HG02642 (cell line): ENCODE data around the gene DNM3.
"Not testable (repeated sequence)": the region's sequence is repeated elsewhere in the genome, so short reads cannot be mapped to it uniquely, and the experiment has no call there.

Source experiments
- ATAC-seq: cut with Tn5 transposase; IDR thresholded peaks from one replicate; pipeline ENCODE4 v1.9.1; 2021; ENCODE audit warnings: mild to moderate bottlenecking; ENCODE audit not compliant: unreplicated experiment, poor library complexity

The DNM3 gene

DNA sequence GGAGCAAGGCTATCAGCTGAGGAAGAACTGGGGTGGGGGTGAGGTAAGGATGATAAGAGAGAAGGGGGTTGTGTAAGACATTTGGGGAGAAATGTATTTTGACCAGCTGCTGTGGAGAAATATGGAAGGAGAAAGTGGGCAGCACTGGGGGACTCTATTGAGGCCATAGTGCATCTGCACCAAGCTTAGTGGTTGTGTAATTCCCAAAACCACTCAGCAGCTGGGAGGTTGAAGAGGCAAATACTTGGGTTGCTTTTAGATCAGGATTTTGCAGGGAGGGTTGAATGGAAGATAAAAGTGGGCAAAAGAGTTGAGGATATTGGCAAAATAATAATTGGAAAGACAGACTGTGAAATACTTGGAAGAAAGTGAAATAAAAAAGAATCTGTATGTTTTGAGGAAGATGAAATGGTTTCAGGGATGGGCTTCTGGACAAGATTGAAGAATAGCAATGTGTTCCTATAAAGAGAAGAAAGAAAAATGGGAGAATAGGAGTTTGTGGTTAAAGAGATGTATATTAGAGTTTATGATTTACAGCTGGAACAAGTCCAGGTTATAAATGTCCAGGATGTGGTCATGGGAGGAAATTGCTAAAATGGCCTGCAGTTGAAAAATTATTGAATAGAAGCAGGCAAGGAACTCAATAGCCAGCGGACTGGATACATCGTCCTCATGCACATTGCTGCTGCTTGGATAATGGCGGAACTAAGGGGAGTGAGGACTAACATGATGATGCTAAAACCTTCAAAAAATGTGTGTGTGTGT lies 162.7 kb downstream of the DNM3 start:
- ATAC-seq = no peak

DNA sequence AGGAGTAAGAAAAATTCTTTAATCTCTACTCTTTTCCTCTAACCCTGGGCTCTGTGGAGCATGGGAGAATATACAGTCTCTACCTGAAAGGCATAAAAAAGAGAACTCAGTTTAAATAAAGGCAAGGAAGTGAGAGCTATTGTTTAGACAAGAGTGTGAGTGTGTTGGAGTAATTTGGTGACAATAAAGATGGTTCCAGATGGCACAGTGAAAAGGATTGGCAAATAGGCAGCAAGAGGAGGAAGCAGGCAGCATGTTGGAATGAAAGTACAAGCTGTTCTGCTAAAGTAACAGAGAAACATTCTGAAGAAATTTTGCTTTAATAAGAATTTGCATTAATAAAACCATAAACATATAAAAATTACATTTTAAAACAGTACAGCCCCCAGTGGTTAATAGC lies 163.4 kb downstream of the DNM3 start:
- ATAC-seq = no peak

DNA sequence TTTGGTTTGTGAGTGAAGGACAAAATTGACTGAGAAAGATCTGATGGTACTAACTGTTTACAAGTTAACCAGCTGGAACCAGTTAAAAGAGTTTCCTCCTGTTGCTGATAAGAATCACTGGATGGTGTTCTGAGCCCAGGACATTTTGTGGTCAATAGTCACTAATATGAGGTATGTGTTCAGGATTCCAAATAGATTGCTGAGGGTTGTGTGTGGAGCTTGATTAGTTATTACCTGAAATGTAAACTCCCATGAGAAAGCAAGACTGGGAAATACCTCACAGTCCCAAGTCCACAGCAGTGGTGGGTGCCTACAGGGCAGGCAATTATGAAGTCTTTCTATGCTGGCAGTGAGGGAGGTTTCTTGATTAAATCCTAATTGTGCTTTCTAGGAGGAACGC lies 164.6 kb downstream of the DNM3 start:
- no peak for ATAC-seq

DNA sequence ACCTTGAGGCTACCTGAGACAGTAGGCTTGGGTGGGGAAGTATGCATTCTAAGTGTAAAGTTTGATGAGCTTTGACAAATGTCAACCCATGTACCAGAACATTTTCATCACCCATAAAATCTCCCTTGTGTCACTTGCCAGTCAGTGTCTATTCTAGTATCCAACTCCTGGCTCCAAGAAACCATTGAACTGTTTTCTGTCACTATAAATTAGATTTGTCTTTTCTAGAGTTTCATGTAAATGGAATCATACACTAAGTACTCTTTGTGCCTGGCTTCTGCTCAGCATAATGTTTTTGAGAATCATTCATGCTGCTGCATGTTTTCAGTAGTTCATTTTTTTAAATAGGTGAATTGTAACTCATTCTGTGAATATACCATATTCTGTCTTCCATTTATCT lies 165.4 kb downstream of the DNM3 start:
- ATAC-seq = no peak

DNA sequence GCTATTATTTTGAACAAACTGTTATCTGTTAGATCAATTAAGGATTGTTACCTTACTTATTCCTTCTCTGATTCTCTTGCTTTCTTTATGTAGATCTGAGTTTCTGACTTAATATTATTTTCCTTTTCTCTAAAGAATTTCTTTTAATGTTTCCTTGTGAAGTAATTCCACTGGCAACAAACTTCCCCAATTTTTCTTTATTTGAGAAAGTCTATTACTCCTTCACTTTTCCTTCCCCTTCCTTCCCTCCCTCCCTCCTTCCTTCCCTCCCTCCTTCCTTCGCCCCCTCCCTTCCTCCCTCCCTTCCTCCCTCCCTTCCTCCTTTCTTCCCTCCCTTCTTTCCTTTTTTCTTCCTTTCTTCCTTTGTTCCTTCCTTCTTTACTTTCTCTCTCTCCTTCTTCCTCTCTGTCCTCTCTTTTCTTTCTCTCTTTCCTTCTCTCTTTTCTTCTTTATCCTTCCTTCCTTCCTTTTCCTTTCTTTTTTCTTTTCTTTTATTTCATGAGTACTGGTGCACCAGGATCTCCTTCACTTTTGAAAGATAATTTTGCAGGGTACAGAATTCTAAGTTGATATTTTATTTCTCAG lies 177.5 kb downstream of the DNM3 start:
- ATAC-seq = no peak

GRCh38 chr1:172019976-172020375 lies 178.7 kb downstream of the DNM3 start:
- no peak for ATAC-seq

DNA sequence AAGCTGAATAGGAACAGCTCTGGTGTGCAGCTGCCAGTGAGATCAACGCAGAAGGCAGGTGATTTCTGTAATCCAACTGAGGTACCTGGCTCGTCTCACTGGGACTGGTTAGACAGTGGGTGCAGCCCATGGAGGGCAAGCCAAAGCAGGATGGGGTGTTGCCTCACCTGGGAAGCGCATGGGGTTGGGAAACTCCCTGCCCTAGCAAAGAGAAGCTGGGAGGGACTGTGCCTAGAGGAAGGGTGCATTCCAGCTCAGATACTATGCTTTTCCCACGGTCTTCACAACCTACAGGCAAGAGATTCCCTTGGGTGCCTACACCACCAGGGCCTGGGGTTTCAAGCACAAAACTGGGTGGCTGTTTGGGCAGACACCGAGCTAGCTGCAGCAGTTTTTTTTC lies 183.2 kb downstream of the DNM3 start:
- ATAC-seq = no peak

- not testable (repeated sequence) for ATAC-seq
Measured at GRCh38 chr1:172024944-172025738, 183.8 kb downstream of the DNM3 start.

DNA sequence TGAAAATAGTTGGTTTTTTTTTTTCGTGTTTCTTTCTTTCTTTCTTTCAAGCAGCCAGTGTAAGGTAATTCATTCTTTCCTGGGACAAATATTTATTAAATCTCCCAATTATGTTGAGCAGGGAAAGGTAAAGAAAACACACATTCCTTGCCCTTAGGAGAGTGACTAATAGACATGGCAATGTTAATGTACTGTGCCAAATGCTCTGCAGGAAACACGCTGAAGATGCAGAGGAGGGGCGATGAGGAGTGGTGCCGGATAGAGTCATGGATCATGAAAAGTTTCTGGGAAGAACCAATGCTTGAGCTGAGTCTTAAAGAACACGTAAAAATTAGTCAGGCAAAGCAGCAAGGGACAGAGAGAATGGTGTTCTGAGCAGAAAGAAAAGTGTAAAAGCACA lies 199.2 kb downstream of the DNM3 start:
- no peak for ATAC-seq

GRCh38 chr1:172041102-172041501 lies 199.8 kb downstream of the DNM3 start:
- no peak for ATAC-seq

- no peak for ATAC-seq
Measured at GRCh38 chr1:172041742-172042141, 200.4 kb downstream of the DNM3 start.

DNA sequence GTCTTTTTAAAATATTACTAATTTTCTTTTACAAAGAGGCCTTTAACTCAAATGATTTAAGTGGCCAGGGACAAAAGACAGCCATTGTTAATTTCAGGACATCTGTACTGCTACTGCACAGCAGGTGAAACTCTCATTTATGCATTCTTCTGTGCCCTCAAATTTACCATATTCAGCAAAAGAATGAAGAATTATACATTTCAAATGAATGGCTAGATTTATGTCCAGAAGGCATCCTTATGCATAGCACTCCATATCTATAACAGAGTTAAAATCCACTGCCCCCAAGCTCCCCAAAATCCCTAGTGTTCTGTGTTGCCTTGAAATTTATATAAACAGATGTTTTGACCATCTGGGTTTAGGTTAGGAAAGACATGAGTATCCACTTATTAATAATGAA lies 202.6 kb downstream of the DNM3 start:
- no peak for ATAC-seq

GRCh38 chr1:172051898-172052297 lies 210.6 kb downstream of the DNM3 start:
- no peak for ATAC-seq

GRCh38 chr1:172054172-172054571 lies 212.9 kb downstream of the DNM3 start:
- no peak for ATAC-seq

- ATAC-seq = not testable (repeated sequence)
Measured at GRCh38 chr1:172055816-172056419, 214.6 kb downstream of the DNM3 start.

- ATAC-seq = no peak
Measured at GRCh38 chr1:172068334-172068733, 227.0 kb downstream of the DNM3 start.

DNA sequence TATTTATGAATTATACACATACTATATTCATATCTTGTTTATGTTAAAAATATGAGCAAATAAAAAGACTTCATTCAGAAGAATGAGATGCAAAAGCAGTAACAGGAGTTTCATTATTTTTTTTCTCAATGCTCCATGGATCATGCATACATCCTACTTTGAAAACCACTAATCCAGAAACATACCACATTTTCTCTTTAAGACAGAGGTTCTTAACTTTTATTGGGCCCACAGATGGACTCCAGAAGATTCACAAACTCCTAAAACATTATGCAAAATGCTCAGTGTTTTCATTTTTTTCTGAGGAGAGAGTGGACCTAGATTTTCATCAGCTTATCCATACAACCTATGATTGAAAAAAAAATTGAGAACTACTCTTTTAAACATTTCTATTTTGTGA lies 227.8 kb downstream of the DNM3 start:
- no peak for ATAC-seq

GRCh38 chr1:172069534-172069933 lies 228.2 kb downstream of the DNM3 start:
- no peak for ATAC-seq

DNA sequence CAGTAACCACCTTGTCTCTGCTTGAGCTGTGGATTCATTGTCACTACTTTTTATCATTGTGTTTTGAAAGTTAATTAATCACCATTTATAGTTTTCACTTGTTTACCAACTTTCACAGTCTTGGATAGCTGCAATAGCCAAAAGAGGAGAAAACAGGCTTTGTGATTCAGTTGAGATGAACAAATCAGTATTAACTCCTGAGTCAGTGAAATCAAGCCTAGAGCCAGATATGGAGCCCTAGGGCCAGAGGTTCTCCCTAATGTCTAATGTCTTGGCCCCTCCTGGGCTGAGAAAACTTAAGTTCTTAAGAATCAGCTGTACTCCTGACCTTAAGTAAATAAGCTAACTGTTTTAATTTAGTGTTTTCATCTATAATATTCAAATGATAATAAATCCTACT lies 228.8 kb downstream of the DNM3 start:
- no peak for ATAC-seq

DNA sequence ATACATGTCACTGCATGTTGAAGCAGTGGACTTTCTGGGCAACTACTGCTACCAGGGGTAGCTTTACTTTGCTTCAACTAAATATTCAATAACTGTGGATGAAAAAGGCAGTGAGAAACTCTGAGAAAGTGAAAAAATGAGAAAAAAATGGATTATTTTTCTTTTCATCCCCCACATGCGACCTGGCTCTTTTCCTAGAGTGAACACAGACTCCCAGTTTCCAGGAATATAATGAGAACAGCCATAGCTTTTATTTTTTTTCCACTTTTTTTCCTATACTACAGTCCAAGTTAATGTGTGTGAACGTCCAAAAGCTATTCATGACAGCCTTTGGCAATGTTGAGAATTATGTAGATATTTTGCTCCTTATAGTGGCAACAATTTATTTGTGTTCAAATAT lies 230.4 kb downstream of the DNM3 start:
- no peak for ATAC-seq

GRCh38 chr1:172079859-172080258 lies 238.6 kb downstream of the DNM3 start:
- ATAC-seq = not testable (repeated sequence)
